ENCODE measurements around the gene TLDC2.
A peak's percentile ranks its signal among the peaks of the same experiment; 100 is the strongest.

The TLDC2 gene

DNA sequence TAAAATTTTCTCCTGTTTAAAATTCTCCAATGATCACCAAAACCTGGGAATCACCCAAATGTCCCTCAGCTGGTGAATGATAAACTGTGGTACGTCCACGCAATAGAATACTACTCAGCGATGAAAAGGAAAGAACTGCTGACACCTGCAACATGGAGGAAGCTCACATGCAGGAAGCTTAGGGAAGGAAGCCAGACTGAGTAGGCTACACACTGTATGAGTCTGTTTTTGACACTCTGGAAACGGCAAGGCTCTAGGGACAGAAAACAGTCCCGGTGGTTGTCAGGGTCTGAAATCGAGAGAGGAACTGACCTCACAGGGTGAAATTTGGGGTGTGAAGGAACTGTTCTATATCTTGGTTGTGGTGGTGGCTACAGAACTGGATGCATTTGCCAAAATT, 25.2 kb upstream of the TLDC2 start:
- no peak for DNase-seq

DNA sequence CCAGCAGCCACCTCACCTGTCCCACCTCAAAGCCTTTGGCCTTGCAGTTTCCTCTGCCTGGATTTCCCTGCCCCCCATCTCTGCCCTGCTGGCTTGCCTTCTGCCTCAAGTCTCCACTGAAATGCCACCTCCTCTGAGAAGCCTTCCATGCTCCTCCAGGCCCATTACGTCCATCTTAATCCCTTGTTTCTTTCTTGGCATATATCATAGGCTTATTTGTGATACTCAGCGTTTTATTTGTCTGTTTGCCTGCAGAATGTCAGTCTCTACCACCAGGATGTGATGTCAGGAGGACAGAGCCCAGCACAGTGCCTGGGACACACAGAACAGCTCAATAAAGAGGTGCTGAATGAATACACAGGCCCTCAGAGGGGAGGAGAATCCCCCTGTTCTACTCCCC, 24.4 kb upstream of the TLDC2 start:
- no peak for DNase-seq

DNA sequence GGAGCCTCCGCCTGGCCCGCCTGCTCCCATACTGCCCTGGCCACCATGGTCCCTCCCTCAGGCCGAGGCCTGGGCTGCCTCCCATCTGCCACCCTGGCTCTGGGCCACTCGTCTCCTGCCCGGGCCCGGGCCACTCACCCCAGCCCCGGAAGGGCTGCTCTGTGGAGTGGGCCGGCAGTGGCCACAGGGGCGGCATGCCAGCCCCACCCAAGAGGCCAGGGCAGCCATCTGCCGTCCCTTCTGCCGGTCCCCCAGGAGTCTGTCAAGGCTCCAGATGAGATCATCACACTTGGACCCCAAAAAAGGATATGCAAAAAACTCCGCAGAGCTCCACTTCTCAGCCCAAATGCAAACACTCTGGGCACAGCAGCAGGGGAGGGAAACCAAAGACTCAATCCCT, 23.8 kb upstream of the TLDC2 start:
- no peak for DNase-seq

GRCh38 chr20:36854348-36855240, 21.3 kb upstream of the TLDC2 start:
- no peak for DNase-seq

- no peak for DNase-seq
Observed at GRCh38 chr20:36855241-36855657, 20.7 kb upstream of the TLDC2 start.

DNA sequence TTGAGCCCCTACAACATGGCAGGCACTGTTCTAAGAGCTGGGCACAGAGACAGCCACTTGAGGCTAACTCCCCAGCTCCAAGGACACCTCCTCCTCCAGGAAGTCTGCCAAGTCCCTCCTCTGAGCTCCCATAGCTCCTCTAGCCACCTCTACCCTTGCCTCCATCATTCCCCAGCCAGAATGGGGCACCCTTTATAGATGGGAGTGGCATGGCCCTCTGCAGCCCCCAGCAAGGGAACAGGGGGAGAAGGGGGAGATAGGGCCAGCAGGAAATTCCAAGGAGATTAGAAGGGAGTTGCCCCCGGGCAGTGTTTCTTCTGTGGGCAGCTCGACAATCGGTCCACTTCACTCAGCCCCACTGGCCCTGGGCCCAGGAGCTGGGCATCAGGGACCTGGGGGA, 19.7 kb upstream of the TLDC2 start:
- DNase-seq = no peak

- DNase-seq = peak; percentile 22
Observed at GRCh38 chr20:36856691-36857635, 19.0 kb upstream of the TLDC2 start.

DNA sequence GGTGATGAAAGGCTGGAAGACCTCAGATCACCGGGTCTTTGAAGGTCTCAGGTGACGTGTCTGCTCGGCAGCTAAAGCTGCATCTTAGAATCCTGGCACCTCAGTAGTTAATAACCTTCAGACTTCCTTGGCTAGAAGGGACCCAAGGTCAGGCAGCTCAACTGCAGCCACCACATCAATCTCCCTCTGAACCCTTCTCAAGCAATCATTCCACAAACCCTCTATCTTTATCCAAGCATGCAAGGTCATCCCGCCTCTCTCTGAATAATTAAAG, 16.7 kb upstream of the TLDC2 start:
- no peak for DNase-seq

DNA sequence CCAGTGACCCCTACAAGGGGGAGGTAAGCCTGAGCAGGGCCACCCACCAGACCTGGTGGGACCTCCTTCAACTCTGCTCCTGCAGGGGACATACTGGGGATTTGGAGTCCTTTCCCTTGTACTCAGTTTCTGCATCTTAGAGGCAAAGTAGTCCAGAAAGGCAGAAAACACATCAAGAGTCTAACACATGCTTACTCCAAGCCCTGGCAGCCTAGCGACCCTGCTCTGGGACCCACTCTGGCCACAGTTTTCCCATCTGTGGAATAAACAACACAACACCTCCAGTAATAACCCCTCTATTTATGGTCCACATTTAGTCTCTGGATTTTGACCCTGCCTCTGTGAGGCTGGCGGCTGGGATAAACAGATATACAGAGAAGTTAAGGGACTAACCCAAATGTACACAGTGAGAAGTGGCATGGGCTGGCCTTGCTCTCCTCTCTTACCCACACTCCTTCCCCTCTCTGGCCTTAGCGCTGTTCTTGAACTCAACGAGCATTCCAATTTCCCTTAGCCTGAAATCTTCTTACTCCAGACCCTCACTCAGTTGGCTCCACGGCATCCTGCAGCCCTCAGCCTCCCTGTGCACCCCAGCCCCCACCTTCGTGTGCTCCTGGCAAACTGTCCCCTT, 16.1 kb upstream of the TLDC2 start:
- DNase-seq = no peak

GRCh38 chr20:36860339-36860738, 15.6 kb upstream of the TLDC2 start:
- no peak for DNase-seq

DNA sequence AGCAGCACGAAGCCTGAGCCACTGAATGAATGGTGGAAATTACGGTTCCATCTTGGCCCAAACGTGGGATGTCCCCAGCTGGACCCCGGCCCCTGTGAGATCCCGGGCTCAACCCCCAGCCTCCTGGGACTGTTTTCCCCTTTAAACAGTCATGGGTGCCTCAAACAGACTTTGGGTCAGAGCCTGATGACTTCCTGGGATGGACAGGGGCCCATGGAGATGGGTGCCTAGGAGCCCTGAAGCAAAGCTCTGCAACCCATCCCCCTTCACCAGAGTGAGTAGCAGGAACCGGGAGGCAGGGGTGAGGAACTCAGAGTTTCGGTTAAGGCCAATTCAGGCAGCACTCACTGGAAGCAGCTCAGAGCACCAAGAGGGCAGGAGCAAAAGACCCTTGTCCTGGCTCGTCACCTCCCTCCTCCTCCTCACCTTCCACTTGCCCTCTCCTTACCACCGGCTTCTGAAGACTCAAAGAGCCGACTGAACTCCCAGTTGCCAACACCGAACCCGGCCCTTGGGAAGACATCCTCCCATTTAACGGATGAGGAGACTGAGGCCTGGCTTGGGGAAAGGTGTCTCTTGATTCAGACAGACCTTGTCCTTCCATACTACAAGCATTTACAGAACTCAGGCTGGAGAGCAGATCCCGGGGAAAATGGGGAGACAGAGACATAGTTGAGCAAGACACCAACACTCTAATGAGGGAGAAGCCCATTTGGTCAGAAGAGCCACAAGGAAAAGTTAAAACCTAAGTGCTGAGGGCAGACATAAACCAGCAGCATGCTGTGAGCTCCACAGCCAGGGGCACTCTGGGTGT, 14.9 kb upstream of the TLDC2 start:
- no peak for DNase-seq

DNA sequence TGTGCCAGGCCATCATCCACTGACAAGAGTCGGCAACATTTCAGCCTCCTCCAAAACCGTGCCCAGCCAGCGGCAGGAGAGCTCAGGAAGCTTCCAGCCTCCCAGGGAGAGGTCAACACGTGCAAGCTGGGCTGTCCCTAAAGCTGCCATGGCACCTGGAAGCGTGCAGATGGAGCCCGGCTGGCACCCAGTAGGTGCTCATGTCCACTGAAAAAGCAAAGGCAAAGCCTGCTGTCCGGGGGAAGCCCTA, 14.4 kb upstream of the TLDC2 start:
- DNase-seq = no peak

DNA sequence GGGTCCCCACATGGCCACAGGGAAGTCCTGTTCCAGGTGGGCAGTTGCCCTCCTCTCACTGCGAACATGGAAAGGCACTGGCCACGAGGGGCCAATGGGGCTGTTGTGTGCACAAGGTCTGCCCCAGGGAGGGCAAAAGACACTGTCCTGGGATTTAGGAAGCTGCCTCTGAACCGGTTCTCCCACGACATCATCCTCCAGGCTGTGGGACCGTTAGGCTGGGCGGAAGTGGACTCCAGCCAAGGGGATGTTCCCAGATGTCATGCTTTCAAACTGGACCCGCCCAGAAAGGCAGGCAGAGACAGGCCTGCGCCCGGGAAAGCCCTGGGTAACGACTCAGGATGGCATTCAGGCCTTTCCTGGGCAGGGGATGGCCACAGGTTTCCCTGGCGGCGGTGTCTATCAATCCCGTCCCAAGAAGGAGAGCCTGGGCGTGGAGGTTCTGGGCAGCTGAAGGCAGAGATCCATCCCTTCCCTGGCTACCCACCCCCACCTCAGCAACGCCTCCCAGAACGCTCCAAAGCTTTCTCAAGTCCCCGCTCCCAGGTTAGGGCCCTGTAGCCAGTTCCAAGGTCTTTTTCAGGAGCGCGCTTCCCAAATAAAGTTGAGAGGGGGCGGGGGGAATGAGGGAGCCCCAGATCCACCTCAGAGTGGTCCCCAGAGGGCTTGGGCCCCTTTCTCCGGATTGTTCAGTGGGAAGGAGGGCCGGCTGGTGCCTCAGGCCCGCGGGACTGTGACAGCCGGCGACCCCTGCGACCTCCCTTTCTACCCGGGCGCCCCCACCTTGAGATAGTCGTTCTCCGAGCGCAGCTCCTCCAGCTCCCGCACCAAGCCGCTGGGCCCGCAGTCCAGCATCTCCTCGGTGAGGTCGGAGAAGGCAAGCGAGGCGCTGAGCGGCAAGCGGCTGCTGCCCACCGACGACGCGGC, 13.8 kb upstream of the TLDC2 start:
- no peak for DNase-seq

DNA sequence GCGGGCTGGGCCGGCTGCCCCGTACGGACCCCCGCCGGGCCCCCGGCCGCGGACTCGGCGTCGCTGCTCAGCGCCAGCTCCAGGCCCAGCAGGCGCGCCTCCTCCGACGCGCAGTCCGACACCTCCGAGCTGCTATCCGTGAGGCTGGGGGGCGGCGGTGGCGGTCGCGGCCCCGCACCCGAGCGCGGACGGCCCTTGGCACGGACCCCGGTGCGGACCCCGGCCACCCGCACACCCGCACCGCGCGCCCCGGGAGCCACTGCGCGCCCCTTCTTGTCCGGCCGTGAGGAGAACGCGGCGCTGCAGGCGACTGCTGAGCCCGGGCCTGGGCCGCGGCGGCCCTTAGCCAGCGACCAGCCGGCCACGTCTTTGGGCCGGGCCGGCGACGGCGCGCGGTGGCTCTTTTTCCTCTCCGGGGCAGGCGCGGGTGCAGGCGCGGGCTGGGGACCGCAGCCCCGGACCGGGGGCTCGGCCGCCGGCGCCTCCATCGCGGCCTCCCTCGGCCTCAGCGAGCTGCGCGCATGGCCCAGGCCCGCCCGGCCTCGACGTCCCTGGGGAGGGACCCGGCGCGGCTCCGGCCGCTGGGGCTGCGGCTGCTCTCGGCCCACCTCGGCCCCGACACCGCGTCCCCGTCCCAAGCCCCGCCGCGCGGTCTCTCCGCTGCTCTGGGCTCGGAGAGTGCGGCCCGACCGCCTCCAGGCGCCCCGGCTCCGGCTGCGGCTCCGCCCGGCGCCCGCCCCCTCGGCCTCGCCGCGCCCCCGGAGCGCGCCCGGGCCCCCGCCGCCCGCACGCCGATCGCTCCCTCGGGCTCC, 12.9 kb upstream of the TLDC2 start:
- no peak for DNase-seq

GRCh38 chr20:36865076-36865860, 10.7 kb upstream of the TLDC2 start:
- DNase-seq = no peak

- DNase-seq = no peak
Observed at GRCh38 chr20:36865861-36866149, 10.1 kb upstream of the TLDC2 start.

- DNase-seq = no peak
Observed at GRCh38 chr20:36866164-36866563, 9.8 kb upstream of the TLDC2 start.

- no peak for DNase-seq
Observed at GRCh38 chr20:36866681-36867495, 9.1 kb upstream of the TLDC2 start.

Data from stimulated activated CD4-positive, alpha-beta T cell treated with anti-CD3 and anti-CD28 coated beads, Interleukin-1b, Interleukin-23, amount 100 ng/mL, for 48 hours (primary cell).